ENCODE data around the gene TAS2R1. TPM values are rescaled to one million over a fixed set of nuclear protein-coding genes. Genes with fewer than 3 reads are reported as not detected.

TAS2R1 gene
- total and polyA plus RNA-seq, 10 of the 15 experiments (the other 5 are each of a cell fraction or from before 2014, with no cell fraction given) = not detected

GRCh38 chr5:9605041-9605838 is 24.9 kb downstream of the TAS2R1 start:
- H3K79me2 ChIP-seq (ENCODE audit: control insufficient read depth, insufficient read depth, low read length) = no peaks in the 10 kb centered on the region
- WGBS (ENCODE audit: insufficient coverage, insufficient replicate concordance, low lambda C conversion rate, missing lambda C conversion rate) = 48% methylated on average over 6 of the region's 6 CpGs
- H3K27me3 ChIP-seq (replicated peaks in 1 of 2; ENCODE audit: control insufficient read depth in 2 of 2, insufficient read depth in 2 of 2, low read length in 1 of 2) = no peaks in the 10 kb centered on the region
- no peaks in the 10 kb centered on the region for H3K4me1 ChIP-seq (ENCODE audit: control insufficient read depth, insufficient read depth, low read length)
- H3K4me2 ChIP-seq (ENCODE audit: control insufficient read depth, insufficient read depth) = no peak overlapping the region
- no peaks in the 10 kb centered on the region for H3K36me3 ChIP-seq (ENCODE audit: control insufficient read depth in 2 of 2, insufficient read depth in 2 of 2, low read length in 1 of 2)
- no peak for ATAC-seq
- in situ Hi-C loops (cut with MboI) = no loop called here
- POLR2A ChIA-PET = no interaction called here
- no peak overlapping the region for H3K9ac ChIP-seq (ENCODE audit: control insufficient read depth, insufficient read depth, low read length)
- H3K9me3 ChIP-seq (replicated peaks; ENCODE audit: control insufficient read depth, insufficient read depth, low read length) = no peaks in the 10 kb centered on the region
- H3K4me3 ChIP-seq = no peak overlapping the region
- H2AFZ ChIP-seq (ENCODE audit: control insufficient read depth, low read depth, low read length) = no peak overlapping the region
- TF ChIP-seq SREBF2 (IDR thresholded peaks at IDR 0.05; ENCODE audit: low read length) (no peak), EGR1 (IDR thresholded peaks at IDR 0.05; ENCODE audit: borderline replicate concordance in 1 of 2, low read depth in 2 of 2, low read length in 2 of 2) (no peak), CHD1 (IDR thresholded peaks at IDR 0.05; ENCODE audit: low read depth, low read length) (no peak), MEF2B (IDR thresholded peaks at IDR 0.05; ENCODE audit: partially characterized antibody, poor library complexity, severe bottlenecking) (no peak), YY1 (IDR thresholded peaks at IDR 0.05; ENCODE audit: low read depth, low read length) (no peak), MTA2 (IDR thresholded peaks at IDR 0.05; ENCODE audit: low read depth) (no peak), KAT2A (conservative IDR thresholded peaks at IDR 0.05; ENCODE audit: control insufficient read depth, low read depth, low read length) (no peak), CREM (IDR thresholded peaks at IDR 0.05; ENCODE audit: low read depth) (no peak), ZNF207 (IDR thresholded peaks at IDR 0.05; ENCODE audit: borderline replicate concordance) (no peak), HDAC6 (IDR thresholded peaks at IDR 0.05; ENCODE audit: unreplicated experiment) (no peak), TBL1XR1 (IDR thresholded peaks at IDR 0.05; ENCODE audit: low read depth, low read length) (no peak), RAD21 (IDR thresholded peaks at IDR 0.05; ENCODE audit: insufficient read depth, low read depth, low read length) (no peak), TCF7 (IDR thresholded peaks at IDR 0.05; ENCODE audit: borderline replicate concordance) (no peak), TCF12 (IDR thresholded peaks at IDR 0.05; ENCODE audit: low read depth, low read length) (no peak), YBX1 (IDR thresholded peaks at IDR 0.05) (no peak), EED (IDR thresholded peaks at IDR 0.05; ENCODE audit: low read depth) (no peak)
- no peak for DNase-seq (ENCODE audit: low read depth, low spot score)
- no peak for FAIRE-seq
- no peak overlapping the region for H3K27ac ChIP-seq (ENCODE audit: control insufficient read depth, insufficient read depth)
- H4K20me1 ChIP-seq (ENCODE audit: control insufficient read depth, insufficient read depth) = no peaks in the 10 kb centered on the region
- RAD21 ChIA-PET (ENCODE audit: unreplicated experiment) = no interaction called here
- intact Hi-C loops (cut with micrococcal nuclease; ENCODE audit: unreplicated experiment) = no loop called here
- BruUV-seq (replicated peaks) = no TSS peak
- CTCF ChIA-PET = interaction anchor here (0.6 kb wide), 1 partner anchor 288 kb away, joined by 3 read pairs; no protein-coding TSS in a partner anchor
- SMC1A ChIA-PET (ENCODE audit: uncharacterized antibody, unreplicated experiment) = no interaction called here
